LNCAP (cell line): ENCODE results near the gene BRIP1.

Source experiments
- TF ChIP-seq, protein P1 (sequence below): fragments of 450-650 bp; IDR thresholded peaks from 2 replicates; pipeline ENCODE4 v1.5.1; 2017; ENCODE audit warnings: mild to moderate bottlenecking

BRIP1 gene

DNA sequence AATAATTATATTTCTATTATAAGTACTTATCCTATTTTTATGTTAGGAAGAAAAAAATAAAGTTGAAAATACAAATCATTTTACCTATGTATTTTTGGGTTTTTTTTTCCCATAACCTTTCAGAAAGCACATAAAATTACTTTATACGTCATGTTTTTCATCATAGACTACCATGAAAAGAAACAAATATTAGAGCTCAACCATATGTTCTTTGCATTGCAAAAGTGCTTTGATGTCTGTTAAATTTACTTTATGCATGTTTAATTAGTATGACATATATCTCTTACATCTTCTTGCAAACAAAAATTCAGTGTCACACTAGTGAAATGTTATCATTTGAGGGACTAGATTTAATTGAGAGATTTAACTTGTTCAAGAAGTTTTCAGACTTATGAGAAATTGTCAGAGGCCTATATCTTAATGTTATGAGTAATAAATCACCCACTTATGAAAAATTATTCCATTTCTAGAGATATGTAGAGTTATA, 24.0 kb downstream of the BRIP1 start:
- TF ChIP-seq, protein P1, sequence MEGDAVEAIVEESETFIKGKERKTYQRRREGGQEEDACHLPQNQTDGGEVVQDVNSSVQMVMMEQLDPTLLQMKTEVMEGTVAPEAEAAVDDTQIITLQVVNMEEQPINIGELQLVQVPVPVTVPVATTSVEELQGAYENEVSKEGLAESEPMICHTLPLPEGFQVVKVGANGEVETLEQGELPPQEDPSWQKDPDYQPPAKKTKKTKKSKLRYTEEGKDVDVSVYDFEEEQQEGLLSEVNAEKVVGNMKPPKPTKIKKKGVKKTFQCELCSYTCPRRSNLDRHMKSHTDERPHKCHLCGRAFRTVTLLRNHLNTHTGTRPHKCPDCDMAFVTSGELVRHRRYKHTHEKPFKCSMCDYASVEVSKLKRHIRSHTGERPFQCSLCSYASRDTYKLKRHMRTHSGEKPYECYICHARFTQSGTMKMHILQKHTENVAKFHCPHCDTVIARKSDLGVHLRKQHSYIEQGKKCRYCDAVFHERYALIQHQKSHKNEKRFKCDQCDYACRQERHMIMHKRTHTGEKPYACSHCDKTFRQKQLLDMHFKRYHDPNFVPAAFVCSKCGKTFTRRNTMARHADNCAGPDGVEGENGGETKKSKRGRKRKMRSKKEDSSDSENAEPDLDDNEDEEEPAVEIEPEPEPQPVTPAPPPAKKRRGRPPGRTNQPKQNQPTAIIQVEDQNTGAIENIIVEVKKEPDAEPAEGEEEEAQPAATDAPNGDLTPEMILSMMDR: no peak

DNA sequence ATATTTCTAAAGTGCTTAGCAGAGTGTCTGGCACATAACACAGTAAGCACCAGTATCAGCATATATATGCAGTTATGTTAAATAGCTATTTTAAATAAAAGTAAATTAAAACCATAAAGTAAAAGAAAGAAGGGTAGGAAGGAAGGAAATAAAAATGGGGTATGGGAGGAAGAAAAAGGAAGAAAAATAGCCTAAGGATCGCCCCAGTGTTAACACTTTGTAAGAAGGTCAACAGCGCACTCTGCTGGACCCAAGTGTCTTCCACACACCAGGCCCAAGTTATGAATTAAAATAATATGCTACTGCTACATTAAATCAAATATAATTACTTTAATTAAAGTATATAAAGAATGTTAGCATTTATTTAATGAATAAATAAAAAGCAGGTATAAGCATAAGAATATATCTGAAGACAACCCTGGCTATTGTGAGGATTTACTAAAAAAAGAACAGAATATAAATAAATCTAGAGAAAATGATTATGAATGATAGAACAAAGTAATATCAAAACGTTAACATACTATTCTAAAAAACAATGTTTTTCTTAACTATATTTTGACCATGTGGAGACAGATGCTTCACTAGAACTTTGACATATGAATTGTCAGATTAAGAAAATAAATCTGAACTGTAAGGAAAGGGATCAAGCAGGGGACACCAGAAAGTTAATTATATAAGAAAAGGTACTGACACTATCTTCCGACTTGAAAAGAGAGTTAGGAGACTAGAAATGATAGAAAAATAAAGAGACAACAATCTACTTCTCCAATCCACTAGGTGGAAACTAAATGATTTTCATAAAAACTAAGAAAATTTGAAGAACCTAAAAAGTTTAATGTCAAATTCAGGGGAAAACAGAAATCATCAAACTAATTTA, 25.9 kb downstream of the BRIP1 start:
- TF ChIP-seq, protein P1: peak; percentile 86

DNA sequence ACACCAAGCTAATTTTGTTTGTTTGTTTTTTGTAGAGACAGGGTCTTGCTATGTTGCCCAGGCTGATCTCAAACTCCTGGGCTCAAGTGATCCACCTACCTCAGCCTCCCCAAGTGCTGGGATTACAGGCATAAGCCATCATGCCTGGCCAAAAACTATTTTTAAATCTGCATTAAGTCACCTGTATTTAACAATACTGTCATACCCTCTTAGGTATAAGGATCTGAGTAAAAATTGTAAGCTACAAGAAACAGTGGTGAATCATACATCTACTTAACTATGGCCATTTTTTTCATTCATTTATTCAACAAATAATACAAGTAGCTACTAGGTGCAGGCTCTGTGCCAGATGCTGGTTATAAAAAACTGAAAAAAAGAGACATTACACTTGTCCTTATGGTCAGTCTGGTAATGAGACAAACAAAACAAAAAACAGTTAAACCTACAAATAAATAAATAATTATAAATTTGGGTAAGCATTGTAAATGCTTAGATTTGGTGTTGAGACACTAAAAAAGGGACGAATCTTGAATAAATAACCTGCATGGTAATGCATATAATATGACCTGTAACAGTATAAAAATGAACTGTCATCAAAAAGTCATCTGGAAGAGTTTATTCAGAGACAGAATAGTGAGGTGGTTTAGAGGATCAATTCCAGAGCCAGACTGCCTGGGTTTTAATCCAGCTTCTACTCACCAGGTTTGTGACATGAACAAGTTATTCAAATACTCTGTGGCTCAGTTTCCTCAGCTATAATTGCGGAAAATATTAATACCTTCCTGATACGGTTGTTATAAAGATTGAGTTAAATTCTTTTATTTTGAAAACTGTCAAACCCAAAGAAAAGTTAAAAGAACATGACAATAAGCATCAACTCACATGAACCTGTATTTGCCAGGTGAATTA, 26.8 kb downstream of the BRIP1 start:
- TF ChIP-seq, protein P1: no peak

DNA sequence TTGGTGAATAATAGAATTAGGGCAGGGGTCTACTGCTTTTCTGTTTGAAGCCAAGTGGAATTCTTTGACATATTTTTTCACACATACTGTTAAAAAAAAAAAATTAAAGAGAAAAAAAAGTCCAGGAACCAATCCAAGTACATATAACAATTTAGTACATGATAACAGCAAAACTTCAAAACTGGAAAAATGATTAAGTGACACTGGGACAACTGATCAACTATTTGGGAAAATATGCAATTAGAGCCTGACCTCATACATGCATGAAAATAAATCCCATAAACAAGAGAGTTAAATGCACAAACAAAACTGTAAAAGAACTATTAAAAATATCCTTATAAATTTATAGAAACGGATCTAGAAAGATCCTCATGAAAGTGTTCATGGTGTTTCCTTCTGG, 27.7 kb downstream of the BRIP1 start:
- TF ChIP-seq, protein P1: no peak

DNA sequence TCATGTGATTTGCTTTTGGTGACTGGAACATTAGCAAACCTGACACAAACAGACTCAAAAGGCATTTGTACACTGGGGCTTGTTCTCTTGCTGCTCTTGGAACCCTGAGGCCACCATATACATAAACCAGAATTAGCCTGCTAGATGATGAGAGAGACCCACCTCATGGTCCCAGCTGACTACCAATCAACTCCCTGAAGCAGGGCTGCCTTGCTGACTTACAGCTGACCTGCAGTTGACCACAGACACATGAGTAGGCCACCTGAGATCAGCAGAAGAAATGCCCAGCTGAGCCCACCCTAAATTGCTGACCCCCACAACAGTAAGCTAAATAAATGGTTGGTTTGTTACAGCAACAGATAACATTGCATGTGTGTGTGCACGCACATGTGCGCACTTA, 28.7 kb downstream of the BRIP1 start:
- TF ChIP-seq, protein P1: no peak

DNA sequence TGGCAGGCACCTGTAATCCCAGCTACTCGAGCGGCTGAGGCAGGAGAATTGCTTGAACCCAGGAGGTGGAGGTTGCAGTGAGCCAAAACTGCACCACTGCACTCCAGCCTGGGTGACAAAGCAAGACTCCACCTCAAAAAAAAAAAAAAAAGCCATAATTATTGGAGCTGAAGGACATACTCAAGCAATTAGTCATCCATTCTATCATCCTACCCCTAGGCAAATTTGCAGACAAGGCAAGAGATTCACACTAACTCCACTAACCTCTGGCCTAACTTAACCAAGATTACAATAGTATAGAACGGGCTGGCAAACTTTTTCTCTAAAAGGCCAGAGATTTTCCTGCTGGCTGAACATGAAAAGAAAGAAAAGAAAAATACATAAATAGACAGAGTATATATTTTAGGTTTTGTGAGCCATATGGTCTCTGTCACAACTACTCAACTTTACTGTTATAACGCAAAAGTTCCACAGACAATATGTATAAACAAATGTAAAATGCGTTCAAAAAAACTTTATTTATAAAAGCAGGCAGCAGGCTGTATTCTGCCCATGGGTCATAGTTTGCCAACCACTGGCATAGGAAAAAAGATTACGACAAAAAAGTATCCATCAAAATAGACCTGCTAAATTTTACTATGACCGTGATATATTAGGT, 29.7 kb downstream of the BRIP1 start:
- TF ChIP-seq, protein P1: no peak

DNA sequence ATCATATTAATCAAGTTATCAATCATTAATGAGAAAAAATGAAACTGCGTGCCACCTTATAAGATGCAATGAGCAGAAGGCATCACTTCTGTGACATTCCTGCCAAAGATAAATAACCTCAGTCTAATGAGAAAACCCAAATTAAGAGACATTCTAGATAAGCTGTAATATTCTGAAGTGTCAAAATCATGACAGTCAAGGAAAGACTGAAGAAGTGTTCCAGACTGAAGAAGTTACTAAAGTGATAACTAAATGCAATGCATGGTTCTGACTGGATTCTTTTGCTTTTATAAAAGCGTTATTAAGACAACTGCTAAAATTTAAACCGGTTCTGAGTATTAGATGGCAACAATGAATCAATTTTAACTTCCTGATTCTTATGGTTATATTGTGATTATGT, 30.9 kb downstream of the BRIP1 start:
- TF ChIP-seq, protein P1: no peak
